GM13976 (cell line): Measurements from ENCODE around the gene MICU2.

Source experiments
- DNase-seq: peaks from one replicate; pipeline ENCODE4 v3.0.0; 2012; ENCODE audit warnings: low spot score
- in situ Hi-C: fragments of 300-500 bp; cut with MboI; formaldehyde crosslinking; loops from one replicate; pipeline ENCODE4 v1.12.0; 2022; ENCODE audit warnings: low sequenced_read_pairs, mixed read lengths, inconsistent platforms; ENCODE audit not compliant: unreplicated experiment
- TF ChIP-seq, protein P1 (sequence below): IDR thresholded peaks from 2 replicates; pipeline ENCODE4 v1.5.1; 2012; ENCODE audit warnings: borderline replicate concordance, mild to moderate bottlenecking; ENCODE audit not compliant: insufficient read depth; ENCODE audit errors: extremely low read depth, missing control alignments, control extremely low read depth

The MICU2 gene

GRCh38 chr13:21470785-21471184, 133.2 kb downstream of the MICU2 start:
- TF ChIP-seq, protein P1, sequence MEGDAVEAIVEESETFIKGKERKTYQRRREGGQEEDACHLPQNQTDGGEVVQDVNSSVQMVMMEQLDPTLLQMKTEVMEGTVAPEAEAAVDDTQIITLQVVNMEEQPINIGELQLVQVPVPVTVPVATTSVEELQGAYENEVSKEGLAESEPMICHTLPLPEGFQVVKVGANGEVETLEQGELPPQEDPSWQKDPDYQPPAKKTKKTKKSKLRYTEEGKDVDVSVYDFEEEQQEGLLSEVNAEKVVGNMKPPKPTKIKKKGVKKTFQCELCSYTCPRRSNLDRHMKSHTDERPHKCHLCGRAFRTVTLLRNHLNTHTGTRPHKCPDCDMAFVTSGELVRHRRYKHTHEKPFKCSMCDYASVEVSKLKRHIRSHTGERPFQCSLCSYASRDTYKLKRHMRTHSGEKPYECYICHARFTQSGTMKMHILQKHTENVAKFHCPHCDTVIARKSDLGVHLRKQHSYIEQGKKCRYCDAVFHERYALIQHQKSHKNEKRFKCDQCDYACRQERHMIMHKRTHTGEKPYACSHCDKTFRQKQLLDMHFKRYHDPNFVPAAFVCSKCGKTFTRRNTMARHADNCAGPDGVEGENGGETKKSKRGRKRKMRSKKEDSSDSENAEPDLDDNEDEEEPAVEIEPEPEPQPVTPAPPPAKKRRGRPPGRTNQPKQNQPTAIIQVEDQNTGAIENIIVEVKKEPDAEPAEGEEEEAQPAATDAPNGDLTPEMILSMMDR, result no peak
- no peak for DNase-seq
- in situ Hi-C loops, result loop anchor here (10.0 kb wide), 2 partner anchors 176 to 526 kb away; no protein-coding TSS in a partner anchor

DNA sequence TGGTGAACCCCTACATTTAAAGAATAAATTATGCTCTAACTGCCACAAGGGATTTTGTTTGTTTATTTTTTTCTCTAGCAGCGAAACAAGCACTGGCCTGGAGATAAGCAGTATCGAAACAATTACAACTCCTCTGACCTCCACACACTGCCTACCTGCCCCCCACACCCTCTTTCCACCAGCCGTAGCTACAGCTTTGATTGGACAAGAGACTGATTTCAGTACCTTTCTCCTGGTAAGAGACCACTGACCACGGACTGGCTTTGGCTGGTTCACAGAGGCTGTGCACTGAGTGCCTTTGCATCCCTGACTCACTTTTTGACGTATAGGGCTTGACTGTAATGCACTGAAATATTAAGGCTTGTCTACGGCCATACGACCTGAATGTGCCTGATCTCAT, 137.4 kb downstream of the MICU2 start:
- in situ Hi-C loops, result no loop called here
- no peak for DNase-seq
- TF ChIP-seq, protein P1, result no peak

GRCh38 chr13:21465710-21466160, 138.2 kb downstream of the MICU2 start:
- TF ChIP-seq, protein P1, result no peak
- in situ Hi-C loops, result no loop called here
- no peak for DNase-seq

GRCh38 chr13:21463424-21463823, 140.5 kb downstream of the MICU2 start:
- TF ChIP-seq, protein P1, result no peak
- in situ Hi-C loops, result no loop called here
- no peak for DNase-seq

GRCh38 chr13:21461131-21461530, 142.8 kb downstream of the MICU2 start:
- TF ChIP-seq, protein P1, result no peak
- in situ Hi-C loops, result no loop called here
- DNase-seq, result no peak

- peak; percentile 98 for DNase-seq
- TF ChIP-seq, protein P1, result no peak
- in situ Hi-C loops, result no loop called here
These were observed 144.9 kb downstream of the MICU2 start, which contains the start of gene ZDHHC20 for GRCh38 chr13:21458813-21459701. Gene ZDHHC20, minus strand, starts transcription at chr13:21459303. Its CDS starts 132 bp downstream, at chr13:21459171.
